Nucleus accumbens (tissue), 56 donors: ENCODE measurements around the gene IRF5.
"Not testable (repeated sequence)": the region's sequence is repeated elsewhere in the genome, so short reads cannot be mapped to it uniquely, and the experiment has no call there.

Experiments
- DNase-seq, 56 donors: peaks; one replicate each; lab custom pipeline; 2025; lab: John Stamatoyannopoulos, UW

IRF5 gene

DNA sequence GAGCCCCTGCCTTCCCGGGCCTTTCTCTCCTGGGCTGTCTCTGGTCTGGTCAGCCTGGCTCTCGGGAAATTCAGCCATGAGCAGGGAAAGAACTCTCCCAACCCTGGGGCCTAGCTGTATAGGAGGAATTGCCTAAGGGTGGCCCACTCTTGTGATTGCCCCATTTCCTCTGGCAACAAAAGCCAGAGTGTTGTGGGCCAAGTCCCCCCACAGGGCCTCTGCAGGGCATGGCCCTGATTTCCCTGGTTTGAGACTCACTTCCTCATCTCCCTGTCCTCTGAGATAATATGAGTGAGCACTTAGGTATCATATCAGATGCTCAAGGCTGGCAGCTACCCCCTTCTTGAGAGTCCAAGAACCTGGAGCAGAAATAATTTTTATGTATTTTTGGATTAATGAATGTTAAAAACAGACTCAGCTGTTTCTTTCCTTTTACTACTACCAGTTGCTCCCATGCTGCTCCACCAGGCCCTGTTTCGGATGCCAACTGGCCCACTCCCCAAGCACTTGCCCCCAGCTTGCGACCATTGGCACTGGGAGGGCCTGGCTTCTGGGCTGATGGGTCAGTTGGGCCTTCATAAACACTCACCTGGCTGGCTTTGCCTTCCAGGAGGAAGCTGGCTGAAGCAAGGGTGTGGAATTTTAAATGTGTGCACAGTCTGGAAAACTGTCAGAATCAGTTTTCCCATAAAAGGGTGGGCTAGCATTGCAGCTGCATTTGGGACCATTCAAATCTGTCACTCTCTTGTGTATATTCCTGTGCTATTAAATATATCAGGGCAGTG, 11.4 kb downstream of the IRF5 start:
- peak in 1 of 56 donors; percentile 10 for DNase-seq

DNA sequence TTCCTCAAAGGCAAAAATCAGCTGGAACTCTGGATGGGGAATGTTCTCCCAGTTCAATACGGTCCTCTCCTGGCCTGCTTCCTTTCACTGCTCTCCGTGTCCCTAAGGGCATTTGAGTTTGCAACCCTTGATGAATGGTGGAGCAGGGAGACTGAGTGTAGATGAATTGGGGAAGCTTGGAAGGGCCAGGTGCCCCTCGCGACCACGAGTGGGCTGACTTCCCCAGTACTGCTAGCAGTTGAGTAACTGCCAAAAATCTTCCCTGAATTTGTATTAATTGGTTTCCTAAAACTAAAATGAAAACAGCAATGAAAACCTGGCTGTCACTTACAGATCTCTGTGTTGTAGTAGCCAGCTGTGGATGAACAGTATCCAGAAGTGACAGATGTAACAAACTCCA, 13.6 kb downstream of the IRF5 start:
- DNase-seq = no peak

DNA sequence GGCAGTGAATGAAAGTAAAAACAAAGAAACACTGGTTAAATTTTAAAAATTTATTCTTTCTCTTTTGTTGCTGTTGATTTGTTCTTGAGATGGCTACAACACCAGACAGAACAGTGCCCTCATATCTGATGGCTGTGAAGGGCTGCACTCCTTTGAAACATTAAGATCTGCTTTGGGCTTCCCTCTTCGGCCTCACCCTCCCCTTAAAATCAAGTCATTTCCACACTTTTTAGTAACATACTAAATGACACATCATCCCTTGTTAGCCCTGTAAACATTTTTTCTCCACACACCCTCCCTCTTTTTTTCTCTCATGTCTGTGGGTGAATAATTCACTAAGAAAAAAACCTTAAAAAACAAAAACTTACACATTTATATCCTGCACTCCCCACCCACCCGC, 16.4 kb downstream of the IRF5 start:
- no peak for DNase-seq

DNA sequence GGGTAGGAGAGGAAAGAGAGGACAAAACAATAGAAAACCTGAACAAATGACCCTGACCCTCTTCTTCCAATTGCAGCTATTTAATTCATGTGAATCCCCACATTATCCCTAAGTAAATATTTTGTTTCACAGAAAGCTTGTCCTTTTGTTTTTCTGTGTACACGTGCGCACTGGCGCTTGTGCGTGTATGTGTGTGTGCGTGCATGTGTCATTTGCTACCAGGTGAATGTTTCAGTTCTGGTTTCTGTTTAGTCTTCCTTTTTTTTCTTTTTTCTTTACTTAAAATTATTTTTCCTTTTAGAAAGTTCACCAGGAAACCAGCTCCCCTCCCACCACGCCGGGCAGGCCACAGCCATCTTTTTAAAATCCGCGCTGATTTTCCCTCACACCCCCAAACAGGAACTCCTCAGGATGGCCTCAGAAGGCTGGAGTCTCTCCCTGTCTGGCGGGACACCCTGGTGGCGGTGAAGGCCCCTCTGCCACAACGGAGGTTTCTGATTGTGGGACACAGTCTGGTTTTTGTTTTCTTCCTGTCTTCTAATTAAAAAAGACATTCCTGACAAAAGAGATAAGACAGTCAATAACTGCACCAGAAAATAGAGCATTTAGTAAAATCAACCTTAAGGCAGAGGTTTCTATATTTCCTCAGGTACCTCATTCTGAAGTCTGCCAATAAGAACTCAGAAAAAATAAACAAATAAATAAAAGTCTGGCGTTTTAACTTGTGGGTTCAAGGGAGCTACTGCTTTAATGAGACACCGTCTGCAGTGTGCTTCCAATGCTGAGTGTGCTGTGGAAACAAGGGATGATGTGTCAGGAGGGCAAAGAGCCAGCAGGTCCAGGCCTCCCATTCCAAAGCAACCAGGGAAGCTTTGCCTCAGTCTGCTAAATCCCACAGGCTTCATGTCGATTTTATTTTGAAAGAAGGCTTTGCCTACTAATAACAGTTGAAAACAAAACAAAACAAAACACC, 17.4 kb downstream of the IRF5 start:
- no peak for DNase-seq

DNA sequence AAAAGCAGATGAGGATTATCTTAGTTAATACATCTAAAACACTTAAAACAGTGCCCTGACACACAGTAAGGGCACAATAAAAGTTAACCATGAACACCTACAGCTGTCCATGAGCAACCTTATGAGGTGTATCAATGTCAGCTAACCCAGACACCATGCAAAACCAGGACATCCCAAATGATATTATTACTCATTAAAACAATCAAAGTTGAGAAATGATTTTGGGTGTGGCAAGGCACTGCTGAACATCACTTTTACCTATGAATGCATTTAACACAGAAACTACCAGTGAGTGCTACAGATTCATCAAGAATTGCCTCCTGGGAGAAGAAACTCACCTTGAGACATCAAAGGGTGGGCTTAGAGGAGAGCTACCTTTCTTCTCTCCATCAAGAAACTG, 18.3 kb downstream of the IRF5 start:
- no peak for DNase-seq

DNA sequence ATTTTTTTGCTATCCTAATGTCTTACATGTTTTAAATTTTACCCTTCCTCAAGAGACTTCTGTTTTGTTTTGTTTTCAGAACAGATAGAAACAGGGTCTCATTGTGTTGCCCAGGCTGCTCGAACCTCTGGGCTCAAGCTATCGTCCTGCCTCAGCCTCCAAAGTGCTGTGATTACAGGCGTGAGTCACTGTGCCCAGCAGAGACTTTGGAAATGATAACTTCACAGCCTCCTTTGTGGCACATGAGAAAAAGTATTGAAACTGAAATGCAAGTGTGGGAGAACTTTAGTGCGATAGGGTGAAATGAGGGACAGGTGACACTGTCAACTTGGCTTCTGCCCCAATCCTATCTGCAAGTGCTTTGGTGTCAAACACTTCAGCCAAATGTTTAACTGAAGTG, 21.6 kb downstream of the IRF5 start:
- DNase-seq = no peak

DNA sequence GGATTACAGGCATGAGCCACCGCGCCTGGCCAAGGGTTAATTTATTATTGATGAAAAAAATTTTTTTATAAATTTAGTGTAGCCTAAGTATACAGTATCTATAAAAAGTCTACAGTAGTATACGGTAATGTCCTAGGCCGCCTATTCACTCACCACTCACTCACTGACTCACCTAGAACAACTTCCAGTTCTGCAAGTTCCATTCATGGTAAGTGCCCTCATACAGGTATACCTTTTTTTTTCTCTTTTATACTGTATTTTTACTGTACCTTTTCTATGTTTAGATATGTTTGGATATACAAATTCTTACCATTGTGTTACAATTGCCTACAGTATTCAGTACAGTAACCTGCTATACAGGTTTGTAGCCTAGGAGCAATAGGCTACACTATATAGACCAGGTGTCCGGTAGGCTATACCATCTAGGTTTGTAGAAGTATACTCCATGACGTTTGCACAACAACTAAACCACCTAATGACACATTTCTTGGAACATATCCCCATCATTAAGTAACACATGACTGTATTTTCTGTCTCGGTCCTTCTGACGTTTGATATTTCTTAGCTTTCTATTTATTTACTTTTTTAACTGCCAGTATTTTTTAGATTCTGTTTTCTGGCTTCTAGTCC, 23.4 kb downstream of the IRF5 start:
- DNase-seq = no peak

DNA sequence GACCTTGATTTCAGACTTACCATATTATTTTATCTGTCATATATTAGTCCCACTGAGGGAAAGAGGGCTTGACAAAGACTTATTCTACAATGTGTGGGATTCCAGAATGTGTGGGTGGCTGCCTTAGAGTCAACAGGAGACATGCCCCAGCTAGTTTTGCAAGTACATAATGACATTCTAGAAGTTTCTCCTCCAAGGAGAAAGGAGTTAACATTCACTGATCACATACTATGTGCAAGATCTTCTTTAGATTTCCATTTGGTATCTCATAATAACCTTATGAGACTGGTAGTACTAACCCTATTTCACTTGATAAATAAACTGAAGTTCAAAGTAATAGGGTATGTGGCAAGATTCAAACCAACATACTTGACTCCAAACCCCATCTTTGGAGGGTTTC, 25.2 kb downstream of the IRF5 start:
- no peak for DNase-seq

DNA sequence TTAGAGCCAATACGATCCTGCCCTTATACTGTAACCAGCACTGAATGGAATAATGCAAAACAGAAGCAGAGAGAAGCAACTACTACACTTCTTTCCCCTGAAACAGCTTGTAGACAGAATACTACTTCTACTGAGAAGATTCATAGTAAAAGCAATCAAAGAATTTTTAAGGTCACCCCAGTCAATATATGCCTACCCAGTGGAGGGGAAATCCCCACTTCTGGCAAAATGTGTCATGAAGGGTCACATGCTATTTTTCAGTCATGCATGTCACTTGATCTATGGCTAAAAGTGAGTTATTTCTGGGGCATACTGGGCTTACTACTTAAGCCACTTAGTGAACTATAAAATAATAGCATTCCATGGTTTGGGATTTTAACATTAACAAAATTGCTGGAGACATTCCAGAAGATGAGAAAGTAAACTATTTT, 25.6 kb downstream of the IRF5 start:
- DNase-seq = no peak

DNA sequence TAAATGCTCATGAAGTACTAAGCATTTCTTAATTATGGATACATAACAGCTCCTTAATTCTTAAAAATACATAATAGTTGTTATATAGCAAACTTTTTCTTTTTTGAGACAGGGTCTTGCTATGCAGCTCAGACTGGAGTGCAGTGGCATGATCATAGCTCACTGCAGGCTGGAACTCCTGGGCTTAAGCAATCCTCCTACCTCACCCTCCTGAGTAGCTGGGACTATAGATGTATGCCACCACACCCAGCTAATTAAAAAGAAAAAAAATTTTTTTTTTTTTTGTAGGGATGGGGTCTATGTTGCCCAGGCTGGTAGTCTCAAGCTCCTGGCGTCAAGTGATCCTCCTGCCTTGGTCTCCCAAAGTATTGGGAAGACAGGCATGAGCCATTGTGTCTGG, 30.9 kb downstream of the IRF5 start:
- no peak for DNase-seq

DNA sequence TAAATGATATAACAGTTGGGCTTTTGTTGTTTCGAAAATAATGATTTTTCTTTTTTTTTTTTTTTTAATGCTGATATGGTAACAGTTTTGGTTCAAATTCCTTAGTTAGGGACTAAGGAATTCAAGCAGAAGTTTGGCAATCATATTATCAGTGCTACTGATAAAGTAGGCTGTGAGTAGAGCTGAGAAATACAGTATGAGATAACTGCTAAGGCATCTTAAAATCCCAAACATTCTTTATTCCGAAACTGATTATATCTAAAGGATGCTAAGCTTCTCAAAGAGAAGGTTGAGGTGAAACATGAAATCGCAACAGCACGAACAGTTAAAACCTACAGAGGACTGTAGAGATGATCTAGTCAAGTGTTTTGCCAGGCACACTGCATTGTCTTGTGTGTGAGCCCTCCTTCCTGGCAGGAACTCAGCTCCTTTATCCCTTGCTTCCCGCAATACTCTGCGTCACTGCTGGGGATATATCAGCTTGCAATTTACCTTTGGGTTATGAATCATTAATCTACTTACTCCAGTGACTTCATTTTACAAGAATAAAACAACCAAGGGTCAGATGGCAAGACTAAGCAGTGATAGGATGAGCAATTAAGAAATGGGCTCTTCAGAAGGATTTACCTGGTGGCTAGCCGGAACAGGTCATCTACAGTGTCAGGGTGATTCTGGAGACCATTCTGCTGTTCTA, 36.7 kb downstream of the IRF5 start:
- DNase-seq = no peak

DNA sequence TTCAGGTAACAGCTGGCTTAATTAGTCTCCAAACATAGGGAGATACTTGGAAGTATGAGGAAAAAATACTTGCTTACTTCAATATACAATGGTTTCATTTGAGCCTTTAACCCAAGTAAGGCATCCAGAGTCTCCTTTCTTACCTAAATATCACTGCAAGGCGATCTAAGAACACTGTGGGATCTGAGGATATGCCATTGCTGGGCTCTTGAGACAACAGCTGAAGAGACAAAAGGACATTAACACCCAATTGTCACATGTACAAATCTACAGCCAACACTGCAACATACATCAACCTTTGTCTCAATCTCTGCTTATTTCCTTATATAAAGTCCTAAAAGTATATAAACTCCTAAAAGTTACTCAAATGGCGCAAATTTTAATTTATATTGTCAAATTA, 44.4 kb downstream of the IRF5 start:
- no peak for DNase-seq

DNA sequence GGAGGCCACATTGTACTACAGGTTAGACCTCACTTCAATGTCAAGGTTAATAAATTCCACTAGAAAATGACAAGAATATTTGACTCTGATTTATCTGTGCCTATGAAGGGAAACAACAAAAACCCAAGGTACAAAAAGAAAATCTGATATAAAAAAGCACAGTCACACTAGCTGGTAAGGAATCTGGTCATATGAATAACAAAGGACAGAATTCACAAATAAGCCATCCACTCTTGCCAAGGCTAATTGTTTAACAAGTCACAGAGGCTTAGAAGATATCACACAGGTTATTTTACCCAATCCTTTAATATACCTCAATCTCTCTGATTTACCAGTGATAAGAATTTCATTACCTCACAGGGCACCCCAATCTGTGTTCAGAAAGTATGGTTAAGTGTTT, 47.9 kb downstream of the IRF5 start:
- DNase-seq = no peak

DNA sequence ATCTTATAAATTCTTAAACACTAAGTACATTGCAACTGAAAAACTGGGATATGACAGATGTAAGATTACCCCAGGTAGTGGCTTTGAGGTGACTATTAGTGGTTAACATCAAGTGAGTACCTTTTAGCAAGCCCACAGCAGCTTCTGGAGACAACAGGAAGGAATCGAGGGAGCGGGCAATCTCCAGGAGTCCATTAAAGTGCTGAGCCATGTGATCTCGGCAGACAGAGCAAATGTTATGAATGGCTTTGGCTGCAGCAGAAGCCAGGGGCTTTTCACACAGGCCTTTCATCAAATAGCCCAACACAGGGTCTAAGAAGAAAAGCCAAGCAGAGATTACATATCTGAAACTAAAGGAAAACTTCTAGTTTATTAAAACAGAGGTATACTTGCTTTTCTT, 48.9 kb downstream of the IRF5 start:
- peak in 7 of 56 donors; percentile 1 to 22 (median 3) for DNase-seq

DNA sequence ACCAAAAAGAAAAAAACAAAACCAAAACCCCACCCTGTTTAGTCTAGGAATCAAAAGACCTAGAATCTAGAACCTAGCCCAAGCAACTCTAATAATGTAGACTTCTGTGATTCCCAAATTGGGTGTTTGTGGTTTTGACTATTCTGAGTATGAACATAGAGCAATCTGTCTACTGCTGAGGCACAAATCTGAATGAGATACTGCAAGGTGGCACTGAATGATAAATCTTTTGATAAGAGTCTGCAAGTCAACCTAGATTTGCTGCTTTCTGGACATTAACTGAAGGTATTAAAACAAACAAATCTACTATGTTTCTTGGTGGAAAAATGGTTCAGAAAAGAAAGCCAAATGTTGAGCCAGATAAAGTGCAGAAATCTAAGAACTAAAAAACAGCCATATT, 50.6 kb downstream of the IRF5 start:
- DNase-seq = no peak

DNA sequence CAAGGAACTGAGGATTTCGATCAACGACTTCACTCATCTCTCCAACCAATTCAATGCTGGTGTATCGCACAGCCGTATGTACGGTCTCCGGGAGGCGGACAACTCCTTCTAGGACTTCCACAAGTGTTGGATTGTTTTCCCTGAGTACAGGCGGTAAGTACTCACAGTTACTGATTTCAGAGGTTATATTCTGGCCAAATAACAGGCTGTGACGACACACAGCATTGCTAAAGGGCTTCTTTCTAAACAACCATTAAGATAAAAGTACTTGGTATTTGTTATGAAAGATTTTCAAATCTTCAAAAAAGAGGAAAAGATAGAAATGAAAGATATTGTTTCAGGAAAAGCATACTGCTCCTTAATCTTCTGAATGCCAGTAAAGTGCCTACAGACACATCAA, 52.2 kb downstream of the IRF5 start:
- DNase-seq = no peak

DNA sequence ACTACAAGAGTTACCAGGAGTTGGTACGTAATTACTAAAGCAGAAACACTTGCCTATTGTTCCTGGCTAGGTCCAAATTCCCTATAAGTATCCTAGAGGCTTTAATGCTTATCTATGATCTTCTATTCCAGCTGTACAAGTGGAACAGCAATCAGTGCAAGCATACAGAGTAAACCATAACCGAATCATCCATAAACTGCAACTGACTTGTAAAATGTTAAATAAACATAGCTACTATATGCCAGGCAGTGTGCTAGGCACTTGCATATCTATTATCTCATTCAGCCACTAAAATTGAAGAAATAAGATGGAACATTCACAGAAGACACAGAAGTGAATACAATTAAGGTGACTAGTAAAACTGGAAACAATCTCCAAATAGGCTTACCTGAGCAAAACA, 55.7 kb downstream of the IRF5 start:
- DNase-seq = no peak

DNA sequence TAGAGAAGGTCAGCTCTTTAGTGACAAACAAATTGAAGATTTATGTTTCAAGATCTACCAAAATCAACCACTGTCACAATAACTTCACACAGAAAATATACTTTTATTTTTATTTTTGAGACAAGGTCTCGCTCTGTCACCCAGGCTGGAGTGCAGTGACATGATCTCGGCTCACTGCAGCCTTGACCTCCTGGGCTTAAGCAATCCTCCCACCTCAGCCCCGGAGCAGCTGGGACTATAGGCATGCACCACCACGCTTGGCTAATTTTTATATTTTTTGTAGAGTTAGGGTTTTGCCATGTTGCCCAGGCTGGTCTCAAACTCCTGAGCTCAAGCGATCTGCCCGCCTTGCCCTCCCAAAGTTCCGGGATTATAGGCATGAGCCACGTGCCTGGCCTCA, 56.8 kb downstream of the IRF5 start:
- not testable (repeated sequence) for DNase-seq

DNA sequence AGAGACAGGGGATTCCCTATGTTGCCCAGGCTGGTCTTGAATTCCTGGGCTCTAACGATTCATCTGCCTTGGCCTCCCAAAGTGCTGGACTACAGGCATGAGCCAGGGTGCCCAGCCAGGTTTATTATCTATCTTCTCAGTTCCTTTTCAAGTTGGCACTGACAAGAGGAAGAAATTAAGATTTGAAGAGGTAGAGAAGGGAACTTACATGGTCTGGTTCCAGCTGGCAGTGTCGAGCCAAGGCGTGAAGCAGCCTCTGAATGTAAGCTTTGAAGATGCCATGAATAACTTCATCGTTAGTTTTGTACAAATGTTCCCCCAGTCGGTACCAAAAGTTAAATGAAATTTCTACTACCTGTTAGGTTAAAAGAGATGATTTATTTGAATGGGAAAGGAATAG, 59.5 kb downstream of the IRF5 start:
- DNase-seq = no peak
